GM12801 (cell line): Measurements from ENCODE around the gene C19orf85.

Source experiments
- TF ChIP-seq, protein P1 (sequence below): IDR thresholded peaks from one replicate; pipeline ENCODE4 v1.5.1; 2011; ENCODE audit warnings: control low read depth; ENCODE audit not compliant: insufficient read length; ENCODE audit errors: extremely low read depth

C19orf85 gene

DNA sequence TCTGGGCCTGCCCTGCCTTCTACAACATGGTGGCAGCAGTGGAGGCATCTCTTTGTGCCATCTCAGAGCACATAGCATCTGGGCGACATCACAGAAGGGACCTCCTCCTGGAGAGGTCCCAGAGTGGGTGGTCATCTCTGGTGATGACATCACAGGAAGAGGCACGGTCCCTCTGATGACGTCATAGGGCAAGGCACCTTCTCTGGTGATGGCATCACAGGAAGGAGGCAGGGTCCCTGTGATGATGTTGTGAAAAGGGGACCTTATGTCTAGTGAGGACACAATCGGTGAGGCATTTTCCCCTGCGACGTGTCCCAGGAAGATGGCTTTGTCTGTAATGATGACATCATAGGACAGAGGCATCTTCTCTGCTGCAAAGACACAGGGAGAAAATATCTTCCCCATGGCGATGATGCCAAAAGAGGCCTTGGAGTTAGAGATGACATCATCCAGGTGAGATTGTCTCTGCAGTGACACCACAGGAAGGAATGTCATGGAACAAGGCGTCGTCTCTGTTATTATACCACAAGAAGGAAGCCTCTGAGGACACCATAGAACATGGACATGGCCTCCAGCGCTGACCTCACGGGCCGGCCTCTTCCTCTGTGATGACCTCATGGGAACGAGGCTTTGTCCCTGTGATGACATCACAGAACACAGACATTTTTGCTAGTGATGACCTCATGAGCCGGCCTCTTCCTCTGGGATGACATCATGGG lies 32.2 kb downstream of the C19orf85 start:
- TF ChIP-seq, protein P1, sequence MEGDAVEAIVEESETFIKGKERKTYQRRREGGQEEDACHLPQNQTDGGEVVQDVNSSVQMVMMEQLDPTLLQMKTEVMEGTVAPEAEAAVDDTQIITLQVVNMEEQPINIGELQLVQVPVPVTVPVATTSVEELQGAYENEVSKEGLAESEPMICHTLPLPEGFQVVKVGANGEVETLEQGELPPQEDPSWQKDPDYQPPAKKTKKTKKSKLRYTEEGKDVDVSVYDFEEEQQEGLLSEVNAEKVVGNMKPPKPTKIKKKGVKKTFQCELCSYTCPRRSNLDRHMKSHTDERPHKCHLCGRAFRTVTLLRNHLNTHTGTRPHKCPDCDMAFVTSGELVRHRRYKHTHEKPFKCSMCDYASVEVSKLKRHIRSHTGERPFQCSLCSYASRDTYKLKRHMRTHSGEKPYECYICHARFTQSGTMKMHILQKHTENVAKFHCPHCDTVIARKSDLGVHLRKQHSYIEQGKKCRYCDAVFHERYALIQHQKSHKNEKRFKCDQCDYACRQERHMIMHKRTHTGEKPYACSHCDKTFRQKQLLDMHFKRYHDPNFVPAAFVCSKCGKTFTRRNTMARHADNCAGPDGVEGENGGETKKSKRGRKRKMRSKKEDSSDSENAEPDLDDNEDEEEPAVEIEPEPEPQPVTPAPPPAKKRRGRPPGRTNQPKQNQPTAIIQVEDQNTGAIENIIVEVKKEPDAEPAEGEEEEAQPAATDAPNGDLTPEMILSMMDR: no peak

DNA sequence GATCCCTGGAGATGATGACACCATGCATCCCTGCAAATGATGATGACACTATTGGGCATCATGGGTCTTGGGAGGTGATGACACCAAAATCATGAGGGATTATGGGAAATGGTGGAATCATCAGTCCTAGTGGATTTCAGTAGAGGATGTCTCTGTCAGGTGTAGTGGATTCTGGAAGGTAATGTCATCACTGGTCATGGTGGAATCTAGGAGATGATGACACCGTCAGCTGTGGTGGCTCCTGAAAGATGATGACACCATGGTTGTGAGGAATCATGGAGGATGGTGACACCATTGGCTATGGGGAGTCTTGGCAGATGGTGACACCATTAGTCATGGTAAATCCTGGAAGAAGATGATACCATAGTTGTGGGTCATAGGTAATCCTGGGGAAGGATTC lies 33.4 kb downstream of the C19orf85 start:
- TF ChIP-seq, protein P1: no peak

DNA sequence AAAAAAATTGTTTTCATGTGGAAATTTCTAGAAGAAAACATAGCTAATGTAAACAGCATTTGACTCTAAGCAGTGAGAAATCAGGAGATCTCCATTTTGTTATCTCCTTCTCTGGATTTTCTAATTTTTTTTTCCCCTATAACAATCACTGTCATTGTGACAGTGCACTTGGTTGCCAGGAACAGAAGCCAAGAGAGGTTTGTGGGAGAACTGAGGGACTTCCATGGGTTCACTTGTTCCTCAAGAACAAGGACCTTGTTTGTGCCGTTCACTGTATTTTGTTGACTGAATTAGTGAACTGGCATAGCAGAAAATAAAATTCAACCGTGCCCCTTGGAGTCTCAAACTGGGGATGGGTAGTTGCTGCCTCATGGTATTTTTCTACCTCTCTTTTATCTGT lies 38.5 kb downstream of the C19orf85 start:
- TF ChIP-seq, protein P1: no peak

DNA sequence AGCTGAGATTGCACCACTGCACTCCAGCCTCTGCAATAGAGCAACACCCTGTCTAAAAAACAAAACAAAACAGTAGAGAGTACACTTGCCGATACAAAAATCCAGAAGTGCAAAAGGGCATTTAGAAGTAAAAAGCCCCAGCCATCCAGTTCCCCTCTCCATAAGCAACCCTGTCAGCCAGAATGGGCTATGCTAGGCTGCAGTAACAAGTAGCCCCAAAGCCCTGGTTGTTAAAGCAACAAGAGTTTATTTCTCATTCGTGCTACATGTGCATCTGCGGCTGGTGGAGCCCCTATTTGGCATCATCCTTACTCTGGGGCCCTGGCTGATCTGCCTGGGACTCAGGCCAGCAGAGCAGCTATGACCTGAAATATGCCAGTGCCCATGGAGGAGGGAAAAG lies 40.0 kb downstream of the C19orf85 start:
- TF ChIP-seq, protein P1: no peak

DNA sequence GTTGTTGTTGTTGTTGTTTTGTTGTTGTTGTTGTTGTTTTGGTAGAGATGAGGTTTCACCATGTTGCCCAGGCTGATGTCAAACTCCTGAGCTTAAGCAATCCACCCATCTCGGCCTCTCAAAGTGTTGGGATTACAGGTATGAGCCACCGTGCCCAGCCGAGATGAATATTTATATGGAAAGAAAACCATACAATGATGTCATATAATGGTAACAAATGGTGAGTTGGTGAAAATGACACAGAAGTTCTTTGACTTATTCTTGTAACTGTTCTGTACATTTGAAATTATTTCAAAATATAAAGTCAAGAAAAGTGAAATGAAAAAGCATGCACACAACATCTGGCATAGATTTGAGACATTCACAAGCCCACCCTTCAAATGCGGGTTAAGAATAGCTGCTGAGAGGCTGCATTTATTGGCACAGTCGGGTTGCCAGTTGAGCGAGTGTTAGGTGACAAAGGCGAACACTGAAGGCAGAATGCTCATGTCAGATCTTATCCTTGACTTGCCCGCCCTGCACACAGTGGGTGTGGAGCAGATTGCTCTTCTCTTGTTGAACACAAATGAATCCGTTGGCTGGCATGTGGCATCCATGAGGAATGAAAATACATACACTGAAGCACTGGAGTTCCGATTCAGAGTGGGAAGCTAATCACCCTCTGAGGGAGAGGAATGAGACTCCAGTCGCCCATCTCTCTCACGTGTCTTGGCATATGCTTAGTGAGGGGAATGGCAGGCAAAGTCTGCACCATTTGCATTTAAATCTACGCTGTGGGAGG lies 41.1 kb downstream of the C19orf85 start:
- TF ChIP-seq, protein P1: no peak

DNA sequence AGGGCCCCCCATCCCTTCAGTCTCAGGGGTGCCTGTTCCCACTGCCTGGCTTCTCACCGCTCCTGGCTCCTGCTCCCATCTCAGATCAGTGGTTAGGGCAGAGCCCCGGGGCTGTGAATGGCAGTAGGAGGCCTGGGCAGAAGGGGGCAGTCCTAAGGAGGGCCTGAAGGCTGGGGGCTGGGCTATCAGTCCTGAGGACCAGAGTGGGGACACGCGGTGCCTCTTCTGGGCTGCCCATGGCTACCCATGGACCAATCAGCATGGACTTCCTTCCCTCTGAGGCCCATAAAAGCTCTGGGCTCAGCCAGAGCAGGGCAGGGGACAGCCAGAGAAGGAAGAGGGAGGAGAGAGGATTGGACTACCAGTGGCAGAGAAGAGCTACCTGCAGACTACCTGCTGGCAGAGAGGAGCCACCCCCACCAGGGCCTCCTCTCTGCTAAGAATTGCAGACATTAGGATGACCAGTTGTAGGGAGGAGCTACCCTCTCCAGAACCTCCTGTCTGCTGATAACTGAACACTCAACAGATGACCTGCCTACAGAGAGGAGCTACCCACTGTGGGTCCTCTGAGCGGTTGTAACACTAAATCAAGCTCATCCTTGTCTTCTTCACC lies 44.8 kb downstream of the C19orf85 start:
- TF ChIP-seq, protein P1: no peak

DNA sequence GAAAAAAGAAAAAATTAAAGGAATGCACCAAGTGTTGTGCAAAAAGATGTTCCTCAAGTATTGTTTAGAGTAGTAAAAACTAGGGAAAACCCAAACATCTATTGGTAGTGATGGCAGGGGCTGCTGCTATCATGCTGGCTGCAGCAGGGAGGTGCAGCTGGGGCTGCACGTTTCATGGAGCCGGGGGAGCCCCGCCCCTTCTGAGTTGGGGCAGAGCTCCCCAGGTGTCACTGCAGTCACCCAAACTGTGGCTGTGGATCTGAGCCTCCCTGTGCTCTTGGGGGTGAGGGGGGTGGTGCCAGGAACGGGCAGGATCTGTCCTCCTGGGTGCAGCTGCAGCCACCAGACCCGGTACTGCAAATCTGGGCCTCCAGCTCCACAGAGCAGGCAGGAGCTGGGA lies 45.4 kb downstream of the C19orf85 start:
- TF ChIP-seq, protein P1: no peak
